ACC112 (cell line): ENCODE results near the gene RAI1.

Experiments
- H2AFZ ChIP-seq: fragments of 200-600 bp; sonication (generic); one replicate; pipeline ENCODE4 v1.6.0; 2017; ENCODE audit warnings: antibody characterized with exemption, low read length; ENCODE audit not compliant: unreplicated experiment
- H3K27ac ChIP-seq: fragments of 200-600 bp; sonication (generic); 2 replicates; pipeline ENCODE4 v1.5.1; 2014; ENCODE audit warnings: low read depth, mild to moderate bottlenecking, antibody characterized with exemption, low read length, moderate library complexity
- H3K27me3 ChIP-seq: fragments of 200-600 bp; sonication (generic); 2 replicates; pipeline ENCODE4 v1.6.1; 2014; ENCODE audit warnings: mild to moderate bottlenecking, antibody characterized with exemption, low read length, moderate library complexity, mixed read lengths; ENCODE audit not compliant: insufficient read depth
- H3K36me3 ChIP-seq: fragments of 200-600 bp; sonication (generic); 2 replicates; pipeline ENCODE4 v1.6.1; 2016; ENCODE audit warnings: mild to moderate bottlenecking, antibody characterized with exemption, low read length, moderate library complexity, mixed read lengths; ENCODE audit not compliant: insufficient read depth
- H3K4me1 ChIP-seq: fragments of 200-600 bp; sonication (generic); one replicate; pipeline ENCODE4 v1.6.1; 2016; ENCODE audit warnings: low read length, mixed read lengths; ENCODE audit not compliant: insufficient read depth, unreplicated experiment, control insufficient read depth
- H3K4me3 ChIP-seq: fragments of 200-600 bp; sonication (generic); 2 replicates; pipeline ENCODE4 v1.5.1; 2014; ENCODE audit warnings: mild to moderate bottlenecking, low read depth, low read length
- H3K79me2 ChIP-seq: fragments of 200-600 bp; sonication (generic); one replicate; pipeline ENCODE4 v1.6.0; 2016; ENCODE audit warnings: low read length; ENCODE audit not compliant: control insufficient read depth, unreplicated experiment, insufficient read depth

The RAI1 gene

GRCh38 chr17:17840751-17841591, 159.7 kb downstream of the RAI1 start:
- peaks cover 2% of the 10 kb centered on the region for H3K79me2 ChIP-seq
- H3K4me3 ChIP-seq = peak overlapping the region; percentile 76
- H3K27ac ChIP-seq = peak overlapping the region; percentile 97
- peaks cover 40% of the 10 kb centered on the region for H3K4me1 ChIP-seq
- H2AFZ ChIP-seq = no peak overlapping the region
- no peaks in the 10 kb centered on the region for H3K27me3 ChIP-seq
- H3K36me3 ChIP-seq = no peaks in the 10 kb centered on the region

DNA sequence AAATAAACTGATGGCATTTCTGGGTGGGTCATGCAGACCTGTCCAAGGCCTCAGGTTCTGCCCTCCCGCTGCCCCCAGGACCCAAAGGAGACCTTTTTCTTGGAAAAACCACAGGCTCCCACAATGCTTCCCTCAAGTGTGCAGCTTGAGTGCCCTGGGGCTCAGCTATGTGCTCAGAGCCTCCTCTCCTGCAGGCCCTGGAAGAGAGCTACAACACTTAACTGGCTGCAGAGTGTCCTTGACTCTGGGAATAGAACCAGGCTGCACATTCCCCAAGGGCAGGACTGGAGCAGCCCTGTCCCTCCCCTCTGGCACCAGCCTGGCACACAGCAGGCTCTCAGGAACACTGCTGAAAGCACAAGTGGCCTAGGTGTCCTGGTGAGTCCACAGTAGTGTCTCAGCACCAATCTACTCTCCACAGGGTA, 160.4 kb downstream of the RAI1 start:
- peak overlapping the region; percentile 97; the same call in 1 of the 2 replicates for H3K27ac ChIP-seq
- H3K4me1 ChIP-seq = peaks cover 40% of the 10 kb centered on the region
- H3K4me3 ChIP-seq = no peak overlapping the region

GRCh38 chr17:17842111-17842876, 161.0 kb downstream of the RAI1 start:
- Histone ChIP-seq H3K27me3 (no peaks in the 10 kb centered on the region), H3K4me1 (peaks cover 36% of the 10 kb centered on the region), H3K27ac (no peak overlapping the region)

More for the DNA sequence above, 160.4 kb downstream of the RAI1 start:
- peaks cover 2% of the 10 kb centered on the region for H3K79me2 ChIP-seq
- H3K36me3 ChIP-seq = no peaks in the 10 kb centered on the region
- no peak overlapping the region for H2AFZ ChIP-seq
- no peaks in the 10 kb centered on the region for H3K27me3 ChIP-seq

GRCh38 chr17:17843096-17843495, 161.8 kb downstream of the RAI1 start:
- H3K4me3 ChIP-seq = no peak overlapping the region
- no peak overlapping the region for H3K27ac ChIP-seq
- H3K4me1 ChIP-seq = peaks cover 28% of the 10 kb centered on the region
- H3K27me3 ChIP-seq = no peaks in the 10 kb centered on the region
- no peaks in the 10 kb centered on the region for H3K36me3 ChIP-seq
- no peak overlapping the region for H2AFZ ChIP-seq
- no peaks in the 10 kb centered on the region for H3K79me2 ChIP-seq

More at GRCh38 chr17:17842111-17842876, 161.0 kb downstream of the RAI1 start:
- Histone ChIP-seq H3K4me3 (no peak overlapping the region), H2AFZ (no peak overlapping the region), H3K79me2 (no peaks in the 10 kb centered on the region), H3K36me3 (no peaks in the 10 kb centered on the region)

DNA sequence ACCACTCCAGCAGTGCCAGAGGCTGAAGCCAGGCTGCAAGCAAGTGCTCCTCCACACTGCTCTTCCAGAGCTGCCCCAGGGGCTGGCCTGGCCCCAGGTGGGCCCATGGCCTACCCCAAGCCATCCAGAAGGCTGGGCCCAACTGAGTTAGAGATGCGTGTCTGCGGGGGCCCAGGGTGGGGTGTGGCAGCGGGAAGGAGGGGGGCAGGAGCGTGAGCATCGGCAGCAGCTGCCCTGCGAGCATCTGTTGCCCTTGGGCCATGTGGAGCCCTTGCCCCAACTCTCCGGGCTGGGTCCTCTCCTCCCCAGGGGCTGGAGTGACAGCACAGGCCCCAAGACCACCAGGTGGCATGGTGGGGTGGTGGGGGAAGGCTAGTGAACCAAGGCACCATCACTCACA, 162.8 kb downstream of the RAI1 start:
- Histone ChIP-seq H3K27me3 (no peaks in the 10 kb centered on the region), H2AFZ (no peak overlapping the region), H3K36me3 (no peaks in the 10 kb centered on the region), H3K27ac (no peak overlapping the region), H3K79me2 (no peaks in the 10 kb centered on the region), H3K4me3 (no peak overlapping the region), H3K4me1 (peaks cover 30% of the 10 kb centered on the region)

GRCh38 chr17:17844500-17844899, 163.2 kb downstream of the RAI1 start:
- Histone ChIP-seq H3K27ac (no peak overlapping the region), H2AFZ (no peak overlapping the region), H3K36me3 (no peaks in the 10 kb centered on the region), H3K27me3 (no peaks in the 10 kb centered on the region), H3K79me2 (no peaks in the 10 kb centered on the region), H3K4me1 (peaks cover 30% of the 10 kb centered on the region), H3K4me3 (no peak overlapping the region)

DNA sequence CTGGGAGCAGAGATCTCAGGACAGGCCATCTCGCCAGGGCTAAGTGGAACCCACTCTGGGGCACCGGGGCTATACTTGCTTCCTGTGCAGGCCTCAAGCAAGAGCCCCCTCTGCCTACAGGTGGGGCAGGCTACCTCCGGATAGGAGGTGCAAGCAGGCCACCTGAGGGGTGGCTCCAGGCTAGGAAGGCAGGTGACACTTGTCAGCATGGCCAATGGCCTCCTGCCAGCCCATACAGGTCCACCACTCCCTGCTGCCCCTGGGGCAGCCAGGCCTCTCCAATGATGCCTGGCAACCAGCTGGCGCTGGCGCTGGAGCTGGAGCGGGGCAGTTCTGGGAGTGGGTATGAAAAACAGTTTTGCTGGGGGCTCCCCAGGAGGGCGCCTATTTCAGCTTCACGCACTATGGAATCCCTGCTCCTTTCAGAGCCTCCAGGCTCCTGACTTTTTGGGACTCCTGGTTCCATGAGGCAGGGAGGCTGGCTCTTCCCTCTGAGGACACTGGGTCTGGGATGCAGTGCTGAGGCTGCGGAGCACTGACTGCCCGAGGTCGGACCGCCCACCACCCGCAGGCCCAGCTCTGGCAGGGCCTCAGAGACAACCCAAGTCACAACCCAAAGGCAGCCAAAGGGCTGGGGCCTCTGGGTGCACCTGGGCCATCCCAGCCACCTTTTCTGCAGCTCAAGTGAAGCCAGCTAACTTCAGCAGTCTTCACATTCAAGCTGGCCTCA, 164.0 kb downstream of the RAI1 start:
- Histone ChIP-seq H3K79me2 (no peaks in the 10 kb centered on the region), H2AFZ (no peak overlapping the region), H3K4me3 (no peak overlapping the region), H3K36me3 (no peaks in the 10 kb centered on the region), H3K27ac (no peak overlapping the region), H3K27me3 (no peaks in the 10 kb centered on the region), H3K4me1 (peaks cover 35% of the 10 kb centered on the region)

DNA sequence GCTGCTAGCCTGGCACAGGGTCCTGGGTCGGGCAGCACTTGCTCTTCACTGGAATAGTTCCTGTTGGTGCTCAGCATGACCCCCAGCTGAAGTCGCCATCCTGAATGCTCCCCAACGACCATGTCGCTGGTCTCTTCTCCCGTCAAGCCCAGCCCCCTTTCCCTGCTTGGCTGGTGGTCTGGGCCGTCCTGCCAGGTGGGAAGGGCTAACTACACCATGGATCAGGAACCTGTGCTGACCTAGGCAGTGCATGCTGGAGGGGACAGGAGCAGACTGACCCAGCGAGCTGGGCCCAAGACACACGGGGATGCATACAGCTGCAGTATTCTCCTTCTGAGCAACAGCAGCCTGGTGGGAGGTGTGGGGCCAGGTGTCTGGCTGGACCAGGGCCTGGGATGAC, 164.7 kb downstream of the RAI1 start:
- H3K4me1 ChIP-seq = peaks cover 31% of the 10 kb centered on the region
- H3K27me3 ChIP-seq = no peaks in the 10 kb centered on the region
- H3K36me3 ChIP-seq = no peaks in the 10 kb centered on the region
- H3K79me2 ChIP-seq = no peaks in the 10 kb centered on the region
- no peak overlapping the region for H3K4me3 ChIP-seq
- H2AFZ ChIP-seq = no peak overlapping the region
- no peak overlapping the region for H3K27ac ChIP-seq

DNA sequence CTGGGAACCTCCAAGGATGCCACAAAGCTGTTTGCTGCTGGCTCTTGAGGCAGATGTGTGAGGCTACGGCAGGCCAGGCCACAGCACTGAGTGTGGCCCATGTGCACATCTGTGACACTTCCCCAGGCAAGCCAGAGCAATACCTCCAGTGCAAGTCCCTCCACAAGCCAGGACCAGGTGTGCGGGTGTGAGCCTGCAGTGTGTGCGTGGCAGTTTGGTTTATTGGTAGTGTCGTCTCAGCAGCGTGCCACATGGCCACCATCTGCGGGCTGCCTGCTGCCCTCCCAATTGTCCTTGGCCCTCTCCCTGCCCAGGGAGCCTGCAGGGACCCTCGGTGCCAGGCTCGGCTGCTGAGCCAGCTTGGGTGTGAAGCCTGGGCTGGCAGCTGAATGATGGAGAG, 165.4 kb downstream of the RAI1 start:
- no peak overlapping the region for H2AFZ ChIP-seq
- no peak overlapping the region for H3K27ac ChIP-seq
- no peaks in the 10 kb centered on the region for H3K36me3 ChIP-seq
- no peaks in the 10 kb centered on the region for H3K27me3 ChIP-seq
- H3K4me1 ChIP-seq = peaks cover 25% of the 10 kb centered on the region
- H3K79me2 ChIP-seq = no peaks in the 10 kb centered on the region
- H3K4me3 ChIP-seq = no peak overlapping the region

DNA sequence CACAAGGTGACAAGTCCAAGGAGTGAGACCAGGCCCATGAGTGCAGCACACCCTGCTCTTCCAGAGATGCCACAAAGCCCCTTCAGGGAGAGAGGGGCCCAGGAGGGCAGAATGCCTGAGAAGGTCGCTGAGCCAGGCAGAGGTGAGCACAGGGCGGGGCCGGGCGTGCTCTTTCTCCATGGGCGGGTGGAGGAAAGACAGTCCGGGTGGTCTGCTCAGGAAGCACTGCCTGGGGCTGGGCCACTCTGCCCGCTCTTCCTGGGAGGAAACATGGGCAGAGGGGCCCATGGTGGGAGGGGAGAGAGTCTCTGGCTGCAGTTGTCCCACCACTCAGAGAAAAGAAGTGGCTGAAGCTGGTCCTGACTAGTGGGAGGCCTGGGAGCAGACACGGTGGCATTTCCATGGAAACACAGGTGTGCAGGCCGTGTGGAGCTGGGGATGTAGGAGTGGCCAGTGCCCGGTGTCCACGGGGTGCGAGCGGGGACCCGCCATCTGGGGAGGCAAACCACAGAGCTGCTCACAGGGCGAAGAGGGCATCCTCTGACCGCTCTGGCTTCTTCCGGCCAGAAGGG, 165.9 kb downstream of the RAI1 start:
- H3K27me3 ChIP-seq = no peaks in the 10 kb centered on the region
- H3K27ac ChIP-seq = no peak overlapping the region
- no peaks in the 10 kb centered on the region for H3K79me2 ChIP-seq
- H2AFZ ChIP-seq = no peak overlapping the region
- H3K4me3 ChIP-seq = no peak overlapping the region
- H3K36me3 ChIP-seq = no peaks in the 10 kb centered on the region
- peaks cover 23% of the 10 kb centered on the region for H3K4me1 ChIP-seq
